Measurements from ENCODE around the gene AK5.

DNA sequence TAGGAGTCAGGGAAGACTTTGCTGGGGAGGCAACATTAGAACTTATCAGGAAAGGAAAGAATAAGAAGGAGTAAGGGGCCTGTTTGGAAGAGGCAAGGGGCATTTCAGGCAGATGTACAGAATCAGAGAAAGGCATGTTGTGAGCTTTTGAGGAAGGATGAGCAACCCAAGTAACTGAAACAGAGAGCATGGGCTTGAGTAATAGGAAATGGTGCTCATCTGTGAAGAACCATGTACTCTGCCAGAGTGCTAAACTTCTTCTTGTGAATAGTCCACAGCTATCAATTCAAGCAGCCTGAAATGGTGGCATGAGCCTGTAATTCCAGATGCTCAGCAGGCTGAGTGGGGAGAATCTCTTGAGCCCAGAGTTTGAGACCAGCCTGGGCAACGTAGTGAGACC, 43.4 kb upstream of the AK5 start:
- no peak for TF ChIP-seq SP5 (CRISPR knock-in tag; IDR thresholded peaks at IDR 0.05; ENCODE audit: borderline replicate concordance, low read depth)
- TF ChIP-seq, protein P1, sequence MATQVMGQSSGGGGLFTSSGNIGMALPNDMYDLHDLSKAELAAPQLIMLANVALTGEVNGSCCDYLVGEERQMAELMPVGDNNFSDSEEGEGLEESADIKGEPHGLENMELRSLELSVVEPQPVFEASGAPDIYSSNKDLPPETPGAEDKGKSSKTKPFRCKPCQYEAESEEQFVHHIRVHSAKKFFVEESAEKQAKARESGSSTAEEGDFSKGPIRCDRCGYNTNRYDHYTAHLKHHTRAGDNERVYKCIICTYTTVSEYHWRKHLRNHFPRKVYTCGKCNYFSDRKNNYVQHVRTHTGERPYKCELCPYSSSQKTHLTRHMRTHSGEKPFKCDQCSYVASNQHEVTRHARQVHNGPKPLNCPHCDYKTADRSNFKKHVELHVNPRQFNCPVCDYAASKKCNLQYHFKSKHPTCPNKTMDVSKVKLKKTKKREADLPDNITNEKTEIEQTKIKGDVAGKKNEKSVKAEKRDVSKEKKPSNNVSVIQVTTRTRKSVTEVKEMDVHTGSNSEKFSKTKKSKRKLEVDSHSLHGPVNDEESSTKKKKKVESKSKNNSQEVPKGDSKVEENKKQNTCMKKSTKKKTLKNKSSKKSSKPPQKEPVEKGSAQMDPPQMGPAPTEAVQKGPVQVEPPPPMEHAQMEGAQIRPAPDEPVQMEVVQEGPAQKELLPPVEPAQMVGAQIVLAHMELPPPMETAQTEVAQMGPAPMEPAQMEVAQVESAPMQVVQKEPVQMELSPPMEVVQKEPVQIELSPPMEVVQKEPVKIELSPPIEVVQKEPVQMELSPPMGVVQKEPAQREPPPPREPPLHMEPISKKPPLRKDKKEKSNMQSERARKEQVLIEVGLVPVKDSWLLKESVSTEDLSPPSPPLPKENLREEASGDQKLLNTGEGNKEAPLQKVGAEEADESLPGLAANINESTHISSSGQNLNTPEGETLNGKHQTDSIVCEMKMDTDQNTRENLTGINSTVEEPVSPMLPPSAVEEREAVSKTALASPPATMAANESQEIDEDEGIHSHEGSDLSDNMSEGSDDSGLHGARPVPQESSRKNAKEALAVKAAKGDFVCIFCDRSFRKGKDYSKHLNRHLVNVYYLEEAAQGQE (IDR thresholded peaks at IDR 0.05; ENCODE audit: borderline replicate concordance in 1 of 2, low read depth in 1 of 2, low read length in 2 of 2): no peak
- TF ChIP-seq ZNF770 (CRISPR knock-in tag; IDR thresholded peaks at IDR 0.05): no peak
- no peak for TF ChIP-seq EZH2 (conservative IDR thresholded peaks at IDR 0.05; ENCODE audit: low read depth, low read length)
